Liver (tissue), 3 donors: ENCODE measurements around the gene ACVR1C.

Experiments
- CTCF ChIP-seq: fragments of 150-350 bp; IDR thresholded peaks from 2 replicates; pipeline ENCODE4 v1.5.1; 2017; ENCODE audit warnings: improper control_type of control experiment, low read depth, low read length; ENCODE audit not compliant: missing input control
- GABPA ChIP-seq, 2 donors: IDR thresholded peaks in 1 of 2; conservative IDR thresholded peaks in 1 of 2; 2 replicates each; pipeline ENCODE4 v1.6.1; 2016; ENCODE audit warnings: antibody characterized with exemption in 2 of 2, mild to moderate bottlenecking in 1 of 2, moderate library complexity in 1 of 2
- HNF4A ChIP-seq, 2 donors: conservative IDR thresholded peaks; 2 replicates each; pipeline ENCODE4 v1.6.1; 2016; ENCODE audit warnings: antibody characterized with exemption in 2 of 2, mild to moderate bottlenecking in 2 of 2
- MAX ChIP-seq: IDR thresholded peaks from 2 replicates; pipeline ENCODE4 v1.6.1; 2016; ENCODE audit warnings: antibody characterized with exemption
- RAD21 ChIP-seq, 2 donors: IDR thresholded peaks; 2 replicates each; pipeline ENCODE4 v1.6.1; 2016; ENCODE audit warnings: antibody characterized with exemption in 2 of 2, mild to moderate bottlenecking in 2 of 2
- REST ChIP-seq: IDR thresholded peaks from 2 replicates; pipeline ENCODE4 v1.6.1; 2016; ENCODE audit warnings: antibody characterized with exemption, mild to moderate bottlenecking
- RXRA ChIP-seq, 2 donors: IDR thresholded peaks; 2 replicates each; pipeline ENCODE4 v1.6.1; 2017 to 2018; ENCODE audit warnings: antibody characterized with exemption in 2 of 2, mild to moderate bottlenecking in 1 of 2
- TAF1 ChIP-seq: conservative IDR thresholded peaks from 2 replicates; pipeline ENCODE4 v1.6.1; 2016; ENCODE audit warnings: antibody characterized with exemption, mild to moderate bottlenecking
- YY1 ChIP-seq: IDR thresholded peaks from 2 replicates; pipeline ENCODE4 v1.6.1; 2016; ENCODE audit warnings: antibody characterized with exemption, mild to moderate bottlenecking
- donor health status: healthy.
- donor health status: healthy.

DNA sequence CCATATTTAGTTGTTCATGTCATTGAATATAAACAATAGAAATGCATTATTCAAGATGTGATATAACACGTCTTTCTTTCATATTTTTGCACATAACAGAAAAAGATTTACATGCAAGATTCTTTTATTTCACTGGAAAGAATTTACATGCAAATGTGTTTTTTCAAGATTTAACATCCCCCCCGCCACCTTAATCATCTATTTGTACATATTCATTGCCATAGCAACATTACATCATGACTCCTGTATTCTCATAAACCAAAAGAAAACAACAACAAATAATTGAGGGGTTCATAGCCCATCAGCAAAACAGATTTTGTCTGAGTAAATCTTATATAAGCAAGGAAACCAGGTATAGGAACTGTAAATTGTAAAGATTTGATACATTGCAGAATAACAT is 3.2 kb upstream of the ACVR1C start:
- TF ChIP-seq MAX, result no peak
- no peak for TF ChIP-seq GABPA (IDR thresholded peaks at IDR 0.05 in 1 of 2, conservative IDR thresholded peaks at IDR 0.05 in 1 of 2)
- no peak for TF ChIP-seq CTCF
- TF ChIP-seq YY1, result no peak
- TF ChIP-seq REST, result no peak
- no peak for TF ChIP-seq TAF1
- TF ChIP-seq RAD21 (IDR thresholded peaks at IDR 0.05), result no peak
- no peak for TF ChIP-seq RXRA (IDR thresholded peaks at IDR 0.05)
- TF ChIP-seq HNF4A (conservative IDR thresholded peaks at IDR 0.05), result no peak
